A549 (cell line): ENCODE results near the gene MOB3A. TPM values are rescaled to one million over a fixed set of nuclear protein-coding genes. Genes with fewer than 3 reads are reported as not detected.

ENCODE experiments used
- ATAC-seq, 2 experiments: fragments of 200-7000 bp in 1 of 2; fragments of >200 bp in 1 of 2; cut with Nextera tagmentation in 1 of 2; cut with Tn5 transposase in 1 of 2; 3 replicates each; pipeline versions ENCODE4 v1.8.0 to v1.9.1; 2018 to 2020; ENCODE audit warnings: mild to moderate bottlenecking in 1 of 2, moderate library complexity in 1 of 2
- CTCF ChIA-PET: fragments of 300-600 bp; sonication (Branson Sonifier 250); formaldehyde crosslinking; extraction: SDS; loops from one replicate; lab custom pipeline; 2021; ENCODE audit warnings: antibody characterized with exemption, inconsistent platforms; lab: Yijun Ruan, JAX
- POLR2A ChIA-PET: fragments of 350-600 bp; formaldehyde crosslinking; extraction: SDS; loops from one replicate; lab custom pipeline; 2021; ENCODE audit warnings: antibody characterized with exemption, inconsistent platforms; lab: Yijun Ruan, JAX
- DNase-seq, 2 experiments: peaks; one replicate each; pipeline versions ENCODE4 v3.0.0 to v3.0.0-alpha.2; 2011 to 2016; ENCODE audit warnings: low read depth in 1 of 2, low spot score in 1 of 2
- FAIRE-seq: peaks from 2 replicates; lab custom pipeline; 2011; peaks lifted over from hg19 to GRCh38; lab: Jason Lieb, UNC
- H3K27ac ChIP-seq, 2 experiments: fragments of >200 bp; sonication (Bioruptor Twin); formaldehyde crosslinking; 3 replicates each; pipeline ENCODE4 v1.5.1; 2016 to 2017
- H3K4me1 ChIP-seq: fragments of >200 bp; sonication (Bioruptor Twin); formaldehyde crosslinking; 3 replicates; pipeline ENCODE4 v1.6.1; 2016
- H3K4me2 ChIP-seq: fragments of >200 bp; sonication (Bioruptor Twin); formaldehyde crosslinking; 3 replicates; pipeline ENCODE4 v1.6.1; 2016
- H3K4me3 ChIP-seq: fragments of >200 bp; sonication (Bioruptor Twin); formaldehyde crosslinking; 3 replicates; pipeline ENCODE4 v1.5.1; 2016
- H3K9me3 ChIP-seq: fragments of >200 bp; sonication (Bioruptor Twin); formaldehyde crosslinking; 3 replicates; pipeline ENCODE4 v1.6.1; 2016
- CBX2 ChIP-seq: fragments of 200-600 bp; sonication (generic); IDR thresholded peaks from 2 replicates; pipeline ENCODE4 v1.6.1; 2016; ENCODE audit warnings: low read depth, mild to moderate bottlenecking, borderline replicate concordance
- CBX8 ChIP-seq: fragments of 200-600 bp; sonication (generic); IDR thresholded peaks from 2 replicates; pipeline ENCODE4 v1.6.1; 2016
- EHMT2 ChIP-seq: fragments of 200-600 bp; sonication (generic); IDR thresholded peaks from 2 replicates; pipeline ENCODE4 v1.6.1; 2016; ENCODE audit warnings: antibody characterized with exemption, low read depth, mild to moderate bottlenecking, moderate library complexity
- ESRRA ChIP-seq: fragments of 150-350 bp; IDR thresholded peaks from 2 replicates; pipeline ENCODE4 v1.6.1; 2014; ENCODE audit warnings: mild to moderate bottlenecking, low read length, borderline replicate concordance
- FOSB ChIP-seq: fragments of 250-450 bp; sonication (Bioruptor Pico); IDR thresholded peaks from 2 replicates; pipeline ENCODE4 v1.5.0; 2020; ENCODE audit warnings: mild to moderate bottlenecking, moderate library complexity
- FOSL2 ChIP-seq, 2 experiments: fragments of 450-650 bp in 1 of 2; fragments of >200 bp in 1 of 2; sonication (Bioruptor Twin) in 1 of 2; formaldehyde crosslinking; IDR thresholded peaks; 2 replicates each; pipeline versions ENCODE4 v1.5.0 to v1.6.1; 2016 to 2020; ENCODE audit warnings: mild to moderate bottlenecking in 1 of 2, moderate library complexity in 1 of 2
- FOXS1 ChIP-seq: fragments of 250-450 bp; sonication (Bioruptor Pico); IDR thresholded peaks from 2 replicates; pipeline ENCODE4 v1.5.0; 2020; ENCODE audit warnings: mild to moderate bottlenecking, moderate library complexity
- GATA3 ChIP-seq: IDR thresholded peaks from 2 replicates; pipeline ENCODE4 v1.6.1; 2012; ENCODE audit warnings: borderline replicate concordance
- HDAC2 ChIP-seq: fragments of 200-600 bp; sonication (generic); IDR thresholded peaks from 2 replicates; pipeline ENCODE4 v1.6.1; 2016
- HOXB13 ChIP-seq: fragments of 250-450 bp; sonication (Bioruptor Pico); IDR thresholded peaks from 2 replicates; pipeline ENCODE4 v1.5.0; 2020; ENCODE audit warnings: low read depth, mild to moderate bottlenecking, moderate library complexity
- HOXB5 ChIP-seq: fragments of 250-450 bp; sonication (Bioruptor Pico); IDR thresholded peaks from 2 replicates; pipeline ENCODE4 v1.5.0; 2020; ENCODE audit warnings: mild to moderate bottlenecking, moderate library complexity
- MAZ ChIP-seq: fragments of 150-350 bp; IDR thresholded peaks from 2 replicates; pipeline ENCODE4 v1.6.1; 2014; ENCODE audit warnings: antibody characterized with exemption, low read depth, low read length, borderline replicate concordance
- NR3C1 ChIP-seq: fragments of >200 bp; sonication (Bioruptor Twin); formaldehyde crosslinking; IDR thresholded peaks from 3 replicates; pipeline ENCODE4 v1.6.1; 2017
- PHF8 ChIP-seq: fragments of 200-600 bp; sonication (generic); IDR thresholded peaks from 2 replicates; pipeline ENCODE4 v1.6.1; 2016; ENCODE audit warnings: low read depth, mild to moderate bottlenecking, antibody characterized with exemption, moderate library complexity, borderline replicate concordance
- POLR2A ChIP-seq: IDR thresholded peaks from 2 replicates; pipeline ENCODE4 v1.6.1; 2012; ENCODE audit warnings: mild to moderate bottlenecking, low read length
- POLR2AphosphoS2 ChIP-seq: conservative IDR thresholded peaks from 2 replicates; pipeline ENCODE4 v1.6.1; 2012; ENCODE audit warnings: low read length, improper control_type of control experiment, inconsistent platforms
- RFX5 ChIP-seq: fragments of 450-650 bp; IDR thresholded peaks from 2 replicates; pipeline ENCODE4 v1.7.1; 2014; ENCODE audit warnings: antibody characterized with exemption, mild to moderate bottlenecking, moderate library complexity
- RNF2 ChIP-seq: fragments of 200-600 bp; sonication (generic); IDR thresholded peaks from 2 replicates; pipeline ENCODE4 v1.6.1; 2016; ENCODE audit warnings: low read depth, mild to moderate bottlenecking, antibody characterized with exemption, moderate library complexity, borderline replicate concordance
- SMC3 ChIP-seq: fragments of >200 bp; sonication (Bioruptor Twin); formaldehyde crosslinking; IDR thresholded peaks from 3 replicates; pipeline ENCODE4 v1.6.1; 2018; ENCODE audit warnings: inconsistent platforms
- TFCP2L1 ChIP-seq: fragments of 250-450 bp; sonication (Bioruptor Pico); IDR thresholded peaks from 2 replicates; pipeline ENCODE4 v1.5.0; 2021; ENCODE audit warnings: mild to moderate bottlenecking
- ZC3H11A ChIP-seq: fragments of 450-650 bp; IDR thresholded peaks from 2 replicates; pipeline ENCODE4 v1.6.1; 2014; ENCODE audit warnings: antibody characterized with exemption, mild to moderate bottlenecking
- ZNF302 ChIP-seq: fragments of 250-450 bp; sonication (Bioruptor Pico); IDR thresholded peaks from 2 replicates; pipeline ENCODE4 v1.9.0; 2021; ENCODE audit warnings: inconsistent platforms, mild to moderate bottlenecking, moderate library complexity
- WGBS: methylation state at CpG from one replicate; pipeline ENCODE4 v1.1.6; 2017; ENCODE audit errors: missing lambda C conversion rate; 5-methylcytosine and 5-hydroxymethylcytosine counted together
- polyA plus RNA-seq, 4 experiments: library from polyadenylated mRNA; depleted of rRNA in 3 of 4; stranded (reverse); fragments of >200 nt; fragmentation: RNase III in 1 of 4; extraction: RNeasy Plus Mini Kit Qiagen cat#74134 plus additional on column Dnase treatment in 1 of 4; gene quantifications; 2 replicates in 3 of 4; 3 replicates in 1 of 4; pipeline ENCODE4 v1.2.3, GENCODE V29; 2011 to 2017
- TF ChIP-seq, protein P1 (sequence below): fragments of 250-450 bp; sonication (Bioruptor Pico); IDR thresholded peaks from 2 replicates; pipeline ENCODE4 v1.5.0; 2021; ENCODE audit warnings: mild to moderate bottlenecking, moderate library complexity, borderline replicate concordance
- TF ChIP-seq, protein P2 (sequence below): fragments of 150-350 bp; IDR thresholded peaks from 2 replicates; pipeline ENCODE4 v1.6.1; 2014; ENCODE audit warnings: low read depth, mild to moderate bottlenecking, low read length
- TF ChIP-seq, protein P3 (sequence below): fragments of 200-600 bp; sonication (generic); IDR thresholded peaks from 2 replicates; pipeline ENCODE4 v1.6.1; 2016; ENCODE audit warnings: antibody characterized with exemption, mild to moderate bottlenecking, moderate library complexity

Gene MOB3A
- polyA plus RNA-seq, 2 of the 4 experiments (the other 2 are of a cell fraction), result 9.1 to 10.9 TPM

DNA sequence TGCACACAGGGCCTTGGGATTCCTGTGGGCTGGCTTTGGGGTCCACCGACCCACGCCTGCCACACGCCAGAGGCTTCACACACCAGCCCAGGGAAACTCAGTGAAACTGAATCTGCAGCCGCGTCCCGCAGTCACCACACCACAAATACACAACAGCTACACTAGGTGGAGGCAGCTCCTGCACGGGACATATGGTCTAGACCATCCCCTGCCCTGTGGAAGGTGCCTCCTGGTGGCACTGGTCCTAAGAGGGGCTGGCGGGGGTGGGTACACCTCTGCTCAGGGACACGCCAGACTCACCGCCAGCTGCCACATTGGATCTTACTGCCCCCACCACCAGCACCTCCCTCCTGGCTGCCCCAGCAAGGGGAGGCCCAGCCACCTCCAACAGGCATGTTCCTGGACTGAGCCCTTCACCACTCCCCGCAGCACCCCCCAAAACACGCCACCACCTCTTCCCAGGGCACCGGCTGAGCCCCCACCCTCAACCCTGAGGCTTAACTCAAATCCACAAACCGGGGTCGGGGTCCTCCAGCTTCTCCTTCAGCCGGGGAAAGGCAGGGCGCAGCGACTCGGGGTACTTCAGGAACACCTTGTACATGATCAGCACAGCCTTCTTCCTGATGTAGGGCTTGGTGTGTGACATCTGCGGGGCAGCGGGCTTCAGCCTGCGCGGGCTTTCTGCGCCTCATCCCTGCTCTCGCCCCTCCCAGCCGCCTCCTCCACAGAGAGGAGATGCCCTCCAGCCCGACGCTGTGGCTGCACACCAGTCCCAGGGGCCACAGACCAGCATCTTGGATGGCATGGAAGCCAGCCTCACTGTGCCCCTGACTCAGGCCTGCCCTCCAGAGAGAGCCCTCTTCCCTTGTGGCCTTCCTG, 34.0 kb upstream of the MOB3A start:
- FAIRE-seq, result no peak
- no peak overlapping the region for H3K4me2 ChIP-seq
- no peaks in the 10 kb centered on the region for H3K9me3 ChIP-seq
- no peak for TF ChIP-seq TFCP2L1 (CRISPR knock-in tag)
- no peak for TF ChIP-seq SMC3
- TF ChIP-seq RFX5, result no peak
- TF ChIP-seq NR3C1, result no peak
- TF ChIP-seq, protein P1, sequence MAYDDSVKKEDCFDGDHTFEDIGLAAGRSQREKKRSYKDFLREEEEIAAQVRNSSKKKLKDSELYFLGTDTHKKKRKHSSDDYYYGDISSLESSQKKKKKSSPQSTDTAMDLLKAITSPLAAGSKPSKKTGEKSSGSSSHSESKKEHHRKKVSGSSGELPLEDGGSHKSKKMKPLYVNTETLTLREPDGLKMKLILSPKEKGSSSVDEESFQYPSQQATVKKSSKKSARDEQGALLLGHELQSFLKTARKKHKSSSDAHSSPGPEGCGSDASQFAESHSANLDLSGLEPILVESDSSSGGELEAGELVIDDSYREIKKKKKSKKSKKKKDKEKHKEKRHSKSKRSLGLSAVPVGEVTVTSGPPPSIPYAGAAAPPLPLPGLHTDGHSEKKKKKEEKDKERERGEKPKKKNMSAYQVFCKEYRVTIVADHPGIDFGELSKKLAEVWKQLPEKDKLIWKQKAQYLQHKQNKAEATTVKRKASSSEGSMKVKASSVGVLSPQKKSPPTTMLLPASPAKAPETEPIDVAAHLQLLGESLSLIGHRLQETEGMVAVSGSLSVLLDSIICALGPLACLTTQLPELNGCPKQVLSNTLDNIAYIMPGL (CRISPR knock-in tag), result no peak
- TF ChIP-seq FOSB (CRISPR knock-in tag), result no peak
- no peak for TF ChIP-seq GATA3
- TF ChIP-seq HOXB5 (CRISPR knock-in tag), result no peak
- no peak for TF ChIP-seq CBX8
- no peak for TF ChIP-seq FOSL2 (IDR thresholded peaks at IDR 0.05)
- TF ChIP-seq FOSL2 (CRISPR knock-in tag; IDR thresholded peaks at IDR 0.05), result no peak
- TF ChIP-seq ZC3H11A, result no peak
- TF ChIP-seq, protein P2, sequence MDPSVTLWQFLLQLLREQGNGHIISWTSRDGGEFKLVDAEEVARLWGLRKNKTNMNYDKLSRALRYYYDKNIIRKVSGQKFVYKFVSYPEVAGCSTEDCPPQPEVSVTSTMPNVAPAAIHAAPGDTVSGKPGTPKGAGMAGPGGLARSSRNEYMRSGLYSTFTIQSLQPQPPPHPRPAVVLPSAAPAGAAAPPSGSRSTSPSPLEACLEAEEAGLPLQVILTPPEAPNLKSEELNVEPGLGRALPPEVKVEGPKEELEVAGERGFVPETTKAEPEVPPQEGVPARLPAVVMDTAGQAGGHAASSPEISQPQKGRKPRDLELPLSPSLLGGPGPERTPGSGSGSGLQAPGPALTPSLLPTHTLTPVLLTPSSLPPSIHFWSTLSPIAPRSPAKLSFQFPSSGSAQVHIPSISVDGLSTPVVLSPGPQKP, result no peak
- TF ChIP-seq MAZ, result no peak
- TF ChIP-seq ESRRA, result no peak
- TF ChIP-seq CBX2, result no peak
- no peak for TF ChIP-seq HDAC2
- no peak for TF ChIP-seq ZNF302
- no peak for TF ChIP-seq FOXS1
- TF ChIP-seq POLR2AphosphoS2, result no peak
- no peak for ATAC-seq
- no peak for DNase-seq
- no peak overlapping the region for H3K27ac ChIP-seq
- ChIA-PET POLR2A (no interaction called here), CTCF (interaction anchor here (1.0 to 1.4 kb wide), 2 partner anchors 17 to 200 kb away, joined by 3 read pairs; no protein-coding TSS in a partner anchor)
- 97% methylated on average over 7 of the region's 28 CpGs for WGBS
- no peaks in the 10 kb centered on the region for H3K4me1 ChIP-seq
- no peak overlapping the region for H3K4me3 ChIP-seq

DNA sequence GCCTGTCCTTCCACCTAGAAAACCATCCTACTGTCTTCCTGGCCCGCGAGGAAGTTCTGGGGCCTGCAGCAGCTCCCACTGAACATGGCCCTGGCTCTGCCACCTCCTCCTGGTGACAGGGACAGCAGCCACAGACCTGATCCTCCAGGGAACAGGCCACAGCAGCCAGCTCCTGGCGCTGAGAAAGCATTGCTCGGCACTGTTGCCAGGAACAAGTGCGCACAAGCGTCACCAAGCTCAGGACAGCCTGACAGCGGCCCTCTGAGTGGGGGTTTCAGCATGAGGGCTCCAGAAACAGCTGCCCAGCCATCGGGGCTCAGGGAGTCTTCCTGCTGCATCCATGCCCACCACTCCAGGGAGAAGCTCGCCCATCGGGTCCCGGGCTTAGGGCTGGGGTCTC, 33.4 kb upstream of the MOB3A start:
- DNase-seq, result no peak
- Histone ChIP-seq H3K4me3 (no peak overlapping the region), H3K9me3 (no peaks in the 10 kb centered on the region), H3K27ac (no peak overlapping the region), H3K4me1 (no peaks in the 10 kb centered on the region), H3K4me2 (no peak overlapping the region)
- CTCF ChIA-PET, result interaction anchor here (1.0 kb wide), 1 partner anchor 17 kb away, joined by 3 read pairs; no protein-coding TSS in a partner anchor
- ATAC-seq, result no peak
- TF ChIP-seq PHF8 (no peak), EHMT2 (no peak), RNF2 (no peak), POLR2A (no peak), FOXS1 (no peak), HOXB13 (no peak)
- TF ChIP-seq, protein P3, sequence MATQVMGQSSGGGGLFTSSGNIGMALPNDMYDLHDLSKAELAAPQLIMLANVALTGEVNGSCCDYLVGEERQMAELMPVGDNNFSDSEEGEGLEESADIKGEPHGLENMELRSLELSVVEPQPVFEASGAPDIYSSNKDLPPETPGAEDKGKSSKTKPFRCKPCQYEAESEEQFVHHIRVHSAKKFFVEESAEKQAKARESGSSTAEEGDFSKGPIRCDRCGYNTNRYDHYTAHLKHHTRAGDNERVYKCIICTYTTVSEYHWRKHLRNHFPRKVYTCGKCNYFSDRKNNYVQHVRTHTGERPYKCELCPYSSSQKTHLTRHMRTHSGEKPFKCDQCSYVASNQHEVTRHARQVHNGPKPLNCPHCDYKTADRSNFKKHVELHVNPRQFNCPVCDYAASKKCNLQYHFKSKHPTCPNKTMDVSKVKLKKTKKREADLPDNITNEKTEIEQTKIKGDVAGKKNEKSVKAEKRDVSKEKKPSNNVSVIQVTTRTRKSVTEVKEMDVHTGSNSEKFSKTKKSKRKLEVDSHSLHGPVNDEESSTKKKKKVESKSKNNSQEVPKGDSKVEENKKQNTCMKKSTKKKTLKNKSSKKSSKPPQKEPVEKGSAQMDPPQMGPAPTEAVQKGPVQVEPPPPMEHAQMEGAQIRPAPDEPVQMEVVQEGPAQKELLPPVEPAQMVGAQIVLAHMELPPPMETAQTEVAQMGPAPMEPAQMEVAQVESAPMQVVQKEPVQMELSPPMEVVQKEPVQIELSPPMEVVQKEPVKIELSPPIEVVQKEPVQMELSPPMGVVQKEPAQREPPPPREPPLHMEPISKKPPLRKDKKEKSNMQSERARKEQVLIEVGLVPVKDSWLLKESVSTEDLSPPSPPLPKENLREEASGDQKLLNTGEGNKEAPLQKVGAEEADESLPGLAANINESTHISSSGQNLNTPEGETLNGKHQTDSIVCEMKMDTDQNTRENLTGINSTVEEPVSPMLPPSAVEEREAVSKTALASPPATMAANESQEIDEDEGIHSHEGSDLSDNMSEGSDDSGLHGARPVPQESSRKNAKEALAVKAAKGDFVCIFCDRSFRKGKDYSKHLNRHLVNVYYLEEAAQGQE, result no peak
- WGBS, result 85% methylated on average over 9 of the region's 11 CpGs
- POLR2A ChIA-PET, result no interaction called here
- no peak for FAIRE-seq
